Measurements from ENCODE around the gene CACNG8.

The CACNG8 gene

GRCh38 chr19:54013866-54014265, 51.1 kb downstream of the CACNG8 start:
- Mint-ChIP-seq H3K36me3 (ENCODE audit: low read depth) (no peaks in the 10 kb centered on the region), H3K27me3 (ENCODE audit: low read depth, poor library complexity) (peaks cover 29% of the 10 kb centered on the region)

GRCh38 chr19:54014920-54015560, 52.3 kb downstream of the CACNG8 start:
- Mint-ChIP-seq H3K36me3 (ENCODE audit: low read depth) (no peaks in the 10 kb centered on the region), H3K27me3 (ENCODE audit: low read depth, poor library complexity) (peaks cover 31% of the 10 kb centered on the region), H3K27ac (no peak overlapping the region), H3K4me1 (peaks cover 42% of the 10 kb centered on the region), H3K9me3 (peaks cover 17% of the 10 kb centered on the region), H3K4me3 (no peak overlapping the region)
- DNase-seq, result peak; percentile 33
- TF ChIP-seq, protein P1, sequence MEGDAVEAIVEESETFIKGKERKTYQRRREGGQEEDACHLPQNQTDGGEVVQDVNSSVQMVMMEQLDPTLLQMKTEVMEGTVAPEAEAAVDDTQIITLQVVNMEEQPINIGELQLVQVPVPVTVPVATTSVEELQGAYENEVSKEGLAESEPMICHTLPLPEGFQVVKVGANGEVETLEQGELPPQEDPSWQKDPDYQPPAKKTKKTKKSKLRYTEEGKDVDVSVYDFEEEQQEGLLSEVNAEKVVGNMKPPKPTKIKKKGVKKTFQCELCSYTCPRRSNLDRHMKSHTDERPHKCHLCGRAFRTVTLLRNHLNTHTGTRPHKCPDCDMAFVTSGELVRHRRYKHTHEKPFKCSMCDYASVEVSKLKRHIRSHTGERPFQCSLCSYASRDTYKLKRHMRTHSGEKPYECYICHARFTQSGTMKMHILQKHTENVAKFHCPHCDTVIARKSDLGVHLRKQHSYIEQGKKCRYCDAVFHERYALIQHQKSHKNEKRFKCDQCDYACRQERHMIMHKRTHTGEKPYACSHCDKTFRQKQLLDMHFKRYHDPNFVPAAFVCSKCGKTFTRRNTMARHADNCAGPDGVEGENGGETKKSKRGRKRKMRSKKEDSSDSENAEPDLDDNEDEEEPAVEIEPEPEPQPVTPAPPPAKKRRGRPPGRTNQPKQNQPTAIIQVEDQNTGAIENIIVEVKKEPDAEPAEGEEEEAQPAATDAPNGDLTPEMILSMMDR (IDR thresholded peaks at IDR 0.05), result no peak

More at GRCh38 chr19:54013866-54014265, 51.1 kb downstream of the CACNG8 start:
- Mint-ChIP-seq H3K4me3 (no peak overlapping the region), H3K9me3 (peaks cover 17% of the 10 kb centered on the region), H3K27ac (no peak overlapping the region), H3K4me1 (peaks cover 42% of the 10 kb centered on the region)
- no peak for DNase-seq
- TF ChIP-seq, protein P1 (IDR thresholded peaks at IDR 0.05), result no peak

DNA sequence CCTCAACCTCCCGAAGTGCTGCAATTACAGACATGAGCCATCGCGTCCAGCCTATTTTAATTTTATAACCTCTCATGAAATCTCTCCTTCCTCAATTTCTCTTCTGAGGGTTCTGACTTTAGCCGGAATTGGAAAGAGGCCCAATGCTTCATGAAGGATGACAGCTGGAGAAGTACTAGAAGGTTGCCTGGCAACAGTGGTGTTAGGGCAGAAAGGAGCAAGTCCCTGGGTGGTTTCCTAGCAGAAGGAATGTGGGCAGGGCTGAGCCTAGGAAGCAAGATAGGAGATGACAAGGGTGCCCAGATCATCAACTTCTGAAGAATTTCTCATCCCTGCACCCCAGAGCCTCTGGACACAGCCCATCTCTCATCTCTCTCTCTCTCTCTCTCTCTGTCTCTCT, 54.5 kb downstream of the CACNG8 start:
- no peaks in the 10 kb centered on the region for H3K36me3 Mint-ChIP-seq (ENCODE audit: low read depth)
- H3K27me3 Mint-ChIP-seq (ENCODE audit: low read depth, poor library complexity), result peaks cover 39% of the 10 kb centered on the region
- H3K4me3 Mint-ChIP-seq, result no peak overlapping the region
- no peak for DNase-seq
- TF ChIP-seq, protein P1 (IDR thresholded peaks at IDR 0.05), result no peak
- no peak overlapping the region for H3K27ac Mint-ChIP-seq
- H3K9me3 Mint-ChIP-seq, result peaks cover 17% of the 10 kb centered on the region
- H3K4me1 Mint-ChIP-seq, result peaks cover 26% of the 10 kb centered on the region

DNA sequence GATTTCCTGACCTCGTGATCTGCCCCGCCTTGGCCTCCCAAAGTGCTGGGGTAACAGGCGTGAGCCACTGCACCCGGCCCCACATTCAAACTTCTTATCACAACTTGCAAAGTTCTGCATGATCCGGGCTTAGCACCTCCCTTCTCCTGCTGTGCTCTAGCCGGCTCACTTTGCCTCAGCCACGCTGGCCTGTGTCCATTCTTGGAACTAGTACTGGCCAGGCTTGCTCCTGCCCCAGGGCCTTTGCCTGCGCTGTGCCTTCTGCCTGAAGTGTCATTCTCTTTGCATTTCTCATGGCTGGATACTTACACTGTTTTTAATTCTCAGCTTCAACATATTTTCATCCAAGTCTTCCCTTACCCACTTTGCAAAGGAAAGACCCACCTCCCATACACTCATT, 58.6 kb downstream of the CACNG8 start:
- Mint-ChIP-seq H3K4me1 (no peaks in the 10 kb centered on the region), H3K4me3 (no peak overlapping the region), H3K36me3 (ENCODE audit: low read depth) (no peaks in the 10 kb centered on the region), H3K27ac (no peak overlapping the region), H3K27me3 (ENCODE audit: low read depth, poor library complexity) (peaks cover 42% of the 10 kb centered on the region), H3K9me3 (peaks cover 11% of the 10 kb centered on the region)
- DNase-seq, result no peak
- TF ChIP-seq, protein P1 (IDR thresholded peaks at IDR 0.05), result no peak

DNA sequence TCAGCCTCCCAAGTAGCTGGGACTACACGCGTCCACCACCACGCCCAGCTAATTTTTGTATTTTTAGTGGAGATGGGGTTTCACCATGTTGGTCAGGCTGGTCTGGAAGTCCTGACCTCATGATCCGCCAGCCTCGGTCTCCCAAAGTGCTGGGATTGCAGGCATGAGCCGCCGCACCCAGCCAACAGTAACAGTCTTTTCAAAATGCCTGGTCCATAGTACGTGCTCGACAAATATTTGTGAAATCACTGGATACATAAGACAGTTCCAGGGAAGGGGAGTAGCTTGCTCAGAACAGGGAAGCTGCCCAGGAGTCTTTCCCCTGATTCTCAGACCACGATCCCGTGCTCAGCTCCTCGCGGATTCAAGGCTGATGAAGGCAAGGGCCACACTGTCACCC, 59.2 kb downstream of the CACNG8 start:
- TF ChIP-seq, protein P1 (IDR thresholded peaks at IDR 0.05), result no peak
- Mint-ChIP-seq H3K27me3 (ENCODE audit: low read depth, poor library complexity) (peaks cover 39% of the 10 kb centered on the region), H3K9me3 (peaks cover 8% of the 10 kb centered on the region), H3K27ac (no peak overlapping the region), H3K36me3 (ENCODE audit: low read depth) (no peaks in the 10 kb centered on the region), H3K4me1 (no peaks in the 10 kb centered on the region), H3K4me3 (no peak overlapping the region)
- DNase-seq, result no peak

GRCh38 chr19:54023191-54023590, 60.5 kb downstream of the CACNG8 start:
- no peaks in the 10 kb centered on the region for H3K9me3 Mint-ChIP-seq
- DNase-seq, result no peak
- no peak overlapping the region for H3K27ac Mint-ChIP-seq
- H3K27me3 Mint-ChIP-seq (ENCODE audit: low read depth, poor library complexity), result peaks cover 39% of the 10 kb centered on the region
- no peak overlapping the region for H3K4me3 Mint-ChIP-seq
- no peaks in the 10 kb centered on the region for H3K36me3 Mint-ChIP-seq (ENCODE audit: low read depth)
- TF ChIP-seq, protein P1 (IDR thresholded peaks at IDR 0.05), result no peak
- H3K4me1 Mint-ChIP-seq, result no peaks in the 10 kb centered on the region

All from nephron progenitor cell (in vitro differentiated cells).